HUES6 (cell line): ENCODE data around the gene POLR2J.
"Not testable (repeated sequence)": the region's sequence is repeated elsewhere in the genome, so short reads cannot be mapped to it uniquely, and the experiment has no call there.

ENCODE experiments used
- H3K27ac ChIP-seq: 2 replicates; pipeline ENCODE4 v1.7.0; 2013; ENCODE audit warnings: low read depth, mild to moderate bottlenecking, low read length, inconsistent platforms
- H3K27me3 ChIP-seq: 2 replicates; pipeline ENCODE4 v1.6.1; 2013; ENCODE audit warnings: low read length; ENCODE audit not compliant: control insufficient read depth, insufficient read depth
- H3K36me3 ChIP-seq: 2 replicates; pipeline ENCODE4 v1.6.1; 2013; ENCODE audit warnings: low read length; ENCODE audit not compliant: control insufficient read depth, insufficient read depth
- H3K4me1 ChIP-seq: 2 replicates; pipeline ENCODE4 v1.6.1; 2013; ENCODE audit warnings: low read length; ENCODE audit not compliant: control insufficient read depth, insufficient read depth
- H3K4me3 ChIP-seq: 2 replicates; pipeline ENCODE4 v1.5.1; 2013; ENCODE audit warnings: low read depth, low read length
- H3K9ac ChIP-seq: one replicate; pipeline ENCODE4 v1.6.1; 2013; ENCODE audit warnings: mild to moderate bottlenecking, low read length
- H3K9me3 ChIP-seq: 2 replicates; pipeline ENCODE4 v1.6.1; 2013; ENCODE audit warnings: low read depth, low read length; ENCODE audit not compliant: control insufficient read depth, insufficient read depth

Gene POLR2J

GRCh38 chr7:102478314-102479208 is at the start of gene POLR2J:
Gene POLR2J, minus strand, starts transcription at chr7:102478922. Its CDS starts 62 bp downstream, at chr7:102478860.
- not testable (repeated sequence) for H3K9ac ChIP-seq

DNA sequence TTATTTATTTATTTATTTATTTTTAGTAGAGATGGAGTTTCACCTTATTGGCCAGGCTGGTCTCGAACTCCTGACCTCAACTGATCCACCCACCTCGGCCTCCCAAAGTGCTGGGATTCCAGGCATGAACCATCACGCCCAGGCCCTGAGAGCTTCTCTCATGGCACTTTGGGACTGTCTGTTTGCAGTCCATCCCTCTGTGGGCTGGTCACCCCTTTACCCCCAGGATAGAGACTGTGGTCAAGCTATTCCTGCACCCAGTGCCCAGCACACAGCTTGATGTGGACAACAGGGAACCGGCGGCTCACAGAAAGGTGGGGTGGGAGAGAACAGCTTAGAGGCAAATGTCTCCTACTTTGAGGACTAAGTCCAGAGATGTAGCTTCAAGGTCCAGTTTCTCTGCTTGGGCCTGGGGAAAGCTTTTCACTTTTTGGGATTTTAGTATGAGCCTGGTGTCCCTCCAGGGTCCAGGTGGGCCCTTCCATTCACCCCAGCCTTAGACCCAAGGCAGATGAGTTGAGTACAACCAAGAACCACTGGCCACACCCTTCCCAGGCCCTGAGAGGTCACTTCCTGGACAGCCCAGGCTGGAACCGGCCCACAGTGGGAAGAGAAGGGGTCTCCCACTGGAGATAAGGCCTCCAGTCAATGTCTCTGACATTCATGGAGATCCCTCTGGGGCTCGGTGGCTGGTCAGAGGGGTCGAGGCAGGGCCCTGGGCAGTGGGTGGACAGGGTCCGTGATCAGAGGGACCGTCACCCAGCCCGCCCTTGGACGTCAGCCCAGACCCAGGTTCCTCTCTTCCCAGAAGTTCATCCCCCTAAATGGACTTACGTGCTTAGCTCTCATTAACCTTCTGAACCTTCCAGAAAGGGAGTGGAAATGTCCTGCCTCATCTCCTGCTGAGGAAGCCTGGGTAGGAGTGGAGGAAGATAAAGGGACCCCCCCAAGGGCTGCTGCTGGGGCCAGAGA is 49.4 kb upstream of the POLR2J start:
- H3K4me1 ChIP-seq, H3K27me3 ChIP-seq, H3K36me3 ChIP-seq, H3K9ac ChIP-seq, H3K27ac ChIP-seq, H3K4me3 ChIP-seq, H3K9me3 ChIP-seq: not testable (repeated sequence)

More at GRCh38 chr7:102478314-102479208, at the start of gene POLR2J:
- H3K27ac ChIP-seq, H3K4me1 ChIP-seq, H3K27me3 ChIP-seq, H3K9me3 ChIP-seq, H3K36me3 ChIP-seq: not testable (repeated sequence)
- peak within 1 kb of the TSS; percentile 45 for H3K4me3 ChIP-seq

- not testable (repeated sequence) for H3K9ac ChIP-seq, H3K36me3 ChIP-seq, H3K4me1 ChIP-seq, H3K27ac ChIP-seq, H3K27me3 ChIP-seq, H3K4me3 ChIP-seq, H3K9me3 ChIP-seq
Observed at GRCh38 chr7:102527182-102527581, 48.5 kb upstream of the POLR2J start.

DNA sequence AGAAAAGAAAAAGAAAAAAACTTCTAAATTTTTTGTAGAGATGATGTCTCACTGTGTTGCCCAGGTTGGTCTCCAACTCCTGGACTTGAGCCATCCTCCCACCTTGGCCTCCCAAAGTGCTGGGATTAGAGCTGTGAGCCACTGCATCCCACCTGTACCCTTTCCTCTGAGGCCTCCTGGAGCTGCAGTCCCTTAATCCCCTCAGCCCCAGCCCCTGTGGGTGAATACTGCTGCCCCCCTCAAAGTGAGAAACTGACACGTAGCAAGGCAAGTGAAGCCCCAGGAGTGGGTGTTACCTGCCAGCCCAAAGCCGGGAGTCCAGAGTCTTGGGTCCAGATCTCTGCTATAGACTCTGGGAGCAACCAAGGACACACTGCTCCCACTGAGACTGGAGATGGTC is 46.1 kb upstream of the POLR2J start:
- not testable (repeated sequence) for H3K9me3 ChIP-seq, H3K4me1 ChIP-seq, H3K9ac ChIP-seq, H3K27ac ChIP-seq, H3K4me3 ChIP-seq, H3K36me3 ChIP-seq, H3K27me3 ChIP-seq

- H3K9me3 ChIP-seq, H3K27ac ChIP-seq, H3K9ac ChIP-seq, H3K36me3 ChIP-seq, H3K4me1 ChIP-seq, H3K4me3 ChIP-seq, H3K27me3 ChIP-seq: not testable (repeated sequence)
Observed at GRCh38 chr7:102520797-102521196, 42.1 kb upstream of the POLR2J start.

- not testable (repeated sequence) for H3K36me3 ChIP-seq, H3K4me1 ChIP-seq, H3K4me3 ChIP-seq, H3K27me3 ChIP-seq, H3K9ac ChIP-seq, H3K9me3 ChIP-seq, H3K27ac ChIP-seq
Observed at GRCh38 chr7:102517550-102518147, 38.9 kb upstream of the POLR2J start, which contains the start of gene RASA4B. Gene RASA4B, minus strand, starts transcription at chr7:102517777. Its CDS starts 67 bp downstream, at chr7:102517710.

- not testable (repeated sequence) for H3K4me3 ChIP-seq, H3K9me3 ChIP-seq, H3K27me3 ChIP-seq, H3K9ac ChIP-seq, H3K36me3 ChIP-seq, H3K27ac ChIP-seq, H3K4me1 ChIP-seq
Observed at GRCh38 chr7:102516951-102517350, 38.2 kb upstream of the POLR2J start.

GRCh38 chr7:102515889-102516288 is 37.2 kb upstream of the POLR2J start:
- not testable (repeated sequence) for H3K27me3 ChIP-seq, H3K9ac ChIP-seq, H3K9me3 ChIP-seq, H3K36me3 ChIP-seq, H3K27ac ChIP-seq, H3K4me3 ChIP-seq, H3K4me1 ChIP-seq

GRCh38 chr7:102514881-102515721 is 36.4 kb upstream of the POLR2J start:
- not testable (repeated sequence) for H3K9ac ChIP-seq

GRCh38 chr7:102512642-102513221 is 34.0 kb upstream of the POLR2J start:
- H3K27ac ChIP-seq, H3K27me3 ChIP-seq, H3K9ac ChIP-seq, H3K4me1 ChIP-seq, H3K36me3 ChIP-seq, H3K9me3 ChIP-seq: not testable (repeated sequence)
- H3K4me3 ChIP-seq, result peak overlapping the region; percentile 22; the same call in 1 of the 2 replicates

More at GRCh38 chr7:102514881-102515721, 36.4 kb upstream of the POLR2J start:
- H3K27ac ChIP-seq, H3K27me3 ChIP-seq, H3K4me3 ChIP-seq, H3K4me1 ChIP-seq, H3K36me3 ChIP-seq, H3K9me3 ChIP-seq: not testable (repeated sequence)
